Pons (tissue), 1 donor: ENCODE data around the gene C5orf52.
"Not testable (repeated sequence)": the region's sequence is repeated elsewhere in the genome, so short reads cannot be mapped to it uniquely, and the experiment has no call there.

Experiments used
- DNase-seq: peaks from one replicate; pipeline ENCODE4 v3.0.0-alpha.2; 2016; ENCODE audit warnings: low spot score

Gene C5orf52

GRCh38 chr5:157679801-157680200, 8.5 kb downstream of the C5orf52 start:
- DNase-seq = no peak

- no peak for DNase-seq
Observed at GRCh38 chr5:157680239-157680638, 8.9 kb downstream of the C5orf52 start.

GRCh38 chr5:157681048-157681447, 9.7 kb downstream of the C5orf52 start:
- no peak for DNase-seq

- no peak for DNase-seq
Observed at GRCh38 chr5:157682257-157682656, 10.9 kb downstream of the C5orf52 start.

GRCh38 chr5:157686276-157687197, 15.2 kb downstream of the C5orf52 start:
- DNase-seq = not testable (repeated sequence)

GRCh38 chr5:157687198-157687554, 15.8 kb downstream of the C5orf52 start:
- DNase-seq = no peak

GRCh38 chr5:157689942-157690689, 18.8 kb downstream of the C5orf52 start:
- no peak for DNase-seq

GRCh38 chr5:157690690-157691433, 19.5 kb downstream of the C5orf52 start:
- DNase-seq = no peak

GRCh38 chr5:157693816-157694215, 22.5 kb downstream of the C5orf52 start:
- DNase-seq = not testable (repeated sequence)

GRCh38 chr5:157696154-157696553, 24.8 kb downstream of the C5orf52 start:
- DNase-seq = not testable (repeated sequence)

GRCh38 chr5:157698674-157699073, 27.3 kb downstream of the C5orf52 start:
- not testable (repeated sequence) for DNase-seq

GRCh38 chr5:157703736-157704135, 32.4 kb downstream of the C5orf52 start:
- no peak for DNase-seq

GRCh38 chr5:157708866-157709265, 37.5 kb downstream of the C5orf52 start:
- DNase-seq = no peak

GRCh38 chr5:157709346-157709745, 38.0 kb downstream of the C5orf52 start:
- DNase-seq = no peak

- no peak for DNase-seq
Observed at GRCh38 chr5:157710431-157710830, 39.1 kb downstream of the C5orf52 start.

- no peak for DNase-seq
Observed at GRCh38 chr5:157710882-157711281, 39.5 kb downstream of the C5orf52 start.

- DNase-seq = no peak
Observed at GRCh38 chr5:157713830-157714595, 42.7 kb downstream of the C5orf52 start.

GRCh38 chr5:157714596-157714864, 43.2 kb downstream of the C5orf52 start:
- DNase-seq = no peak

GRCh38 chr5:157718519-157718918, 47.2 kb downstream of the C5orf52 start:
- DNase-seq = peak; percentile 91

- DNase-seq = no peak
Observed at GRCh38 chr5:157719245-157719644, 47.9 kb downstream of the C5orf52 start.

GRCh38 chr5:157721159-157721558, 49.8 kb downstream of the C5orf52 start:
- no peak for DNase-seq

- not testable (repeated sequence) for DNase-seq
Observed at GRCh38 chr5:157722895-157723294, 51.6 kb downstream of the C5orf52 start.
